K562 (cell line): ENCODE data around the gene TADA2A. TPM values are rescaled to one million over a fixed set of nuclear protein-coding genes. Genes with fewer than 3 reads are reported as not detected.

Source experiments
- ATAC-seq: fragments of 200-7000 bp; cut with Tn5 transposase; 3 replicates; pipeline ENCODE4 v1.9.1; 2020; ENCODE audit warnings: moderate library complexity
- BruUV-seq: library from RNA; stranded (reverse); fragments of 400-500 nt; replicated peaks from 2 replicates; lab custom pipeline; 2021; lab: Mats Ljungman, UMichigan
- CTCF ChIA-PET: fragments of 300-600 bp; formaldehyde crosslinking; extraction: SDS; loops from one replicate; lab custom pipeline; 2021; ENCODE audit warnings: low intra/inter-chr PET ratio; lab: Yijun Ruan, JAX
- POLR2A ChIA-PET: fragments of 300-600, 350-650 bp; sonication (Branson Sonifier 250); formaldehyde crosslinking; extraction: SDS; loops from one replicate; lab custom pipeline; 2021; ENCODE audit warnings: antibody characterized with exemption, inconsistent platforms; lab: Yijun Ruan, JAX
- DNase-seq, 4 experiments: peaks; one replicate each; pipeline versions ENCODE4 v3.0.0 to v3.0.0-alpha.2; 2011 to 2018; ENCODE audit warnings: low spot score in 3 of 4, mixed read lengths in 3 of 4; ENCODE audit errors: extremely low read depth in 1 of 4
- FAIRE-seq: peaks from 2 replicates; lab custom pipeline; 2011; peaks lifted over from hg19 to GRCh38; lab: Jason Lieb, UNC
- H2AFZ ChIP-seq: 2 replicates; pipeline ENCODE4 v1.6.0; 2011; ENCODE audit warnings: low read depth, low read length, control low read depth, inconsistent platforms
- H3K27ac ChIP-seq: fragments of 200-600 bp; 3 replicates; pipeline ENCODE4 v1.8.0; 2011; ENCODE audit warnings: low read depth, mild to moderate bottlenecking, control low read depth, inconsistent platforms, low read length, moderate library complexity, mixed read lengths; ENCODE audit errors: extremely low read depth
- H3K27me3 ChIP-seq, 2 experiments: fragments of 300-600 bp in 1 of 2; 2 replicates in 1 of 2; 3 replicates in 1 of 2; pipeline versions ENCODE4 v1.6.0 to v1.8.0; 2011; ENCODE audit warnings: inconsistent platforms in 2 of 2, low read length in 2 of 2, mild to moderate bottlenecking in 1 of 2, mixed read lengths in 1 of 2, moderate library complexity in 1 of 2; ENCODE audit not compliant: control insufficient read depth in 2 of 2, insufficient read depth in 2 of 2
- H3K36me3 ChIP-seq: fragments of 300-600 bp; 3 replicates; pipeline ENCODE4 v1.8.0; 2011; ENCODE audit warnings: mild to moderate bottlenecking, low read length, inconsistent platforms; ENCODE audit not compliant: control insufficient read depth, insufficient read depth
- H3K4me1 ChIP-seq, 2 experiments: fragments of 200-600 bp in 1 of 2; replicated peaks in 1 of 2; 2 replicates in 1 of 2; 3 replicates in 1 of 2; pipeline versions ENCODE4 v1.5.1 to v1.8.0; 2011; ENCODE audit warnings: inconsistent platforms in 2 of 2, low read length in 2 of 2, mild to moderate bottlenecking in 1 of 2, mixed read lengths in 1 of 2, moderate library complexity in 1 of 2; ENCODE audit not compliant: control insufficient read depth in 2 of 2, insufficient read depth in 2 of 2
- H3K4me2 ChIP-seq: 2 replicates; pipeline ENCODE4 v1.6.1; 2011; ENCODE audit warnings: low read length, control low read depth, inconsistent platforms, mixed read lengths; ENCODE audit not compliant: insufficient read depth
- H3K4me3 ChIP-seq: fragments of 200-600 bp; sonication (generic), shearing (Covaris generic); 2 replicates; pipeline ENCODE4 v1.5.1; 2016; ENCODE audit warnings: control low read depth, inconsistent platforms
- H3K79me2 ChIP-seq: fragments of 200-600 bp; 3 replicates; pipeline ENCODE4 v1.8.0; 2011; ENCODE audit warnings: low read length, inconsistent platforms; ENCODE audit not compliant: control insufficient read depth, insufficient read depth
- H3K9ac ChIP-seq, 2 experiments: 2 replicates each; pipeline versions ENCODE4 v1.6.0 to v1.6.1; 2011; ENCODE audit warnings: low read depth in 2 of 2, low read length in 2 of 2, control low read depth in 1 of 2, inconsistent platforms in 1 of 2, mild to moderate bottlenecking in 1 of 2, mixed read lengths in 1 of 2; ENCODE audit not compliant: insufficient read depth in 1 of 2
- H3K9me1 ChIP-seq: one replicate; pipeline ENCODE4 v1.6.0; 2011; ENCODE audit warnings: inconsistent platforms, mild to moderate bottlenecking, low read length, moderate library complexity; ENCODE audit not compliant: control insufficient read depth, insufficient read depth
- H3K9me3 ChIP-seq: replicated peaks from 2 replicates; pipeline ENCODE4 v1.5.1; 2011; ENCODE audit warnings: low read depth, low read length, inconsistent platforms; ENCODE audit not compliant: control insufficient read depth, insufficient read depth
- H4K20me1 ChIP-seq: replicated peaks from 2 replicates; pipeline ENCODE4 v1.6.1; 2011; ENCODE audit warnings: low read length, inconsistent platforms, mixed read lengths; ENCODE audit not compliant: control insufficient read depth, insufficient read depth
- BDP1 ChIP-seq: IDR thresholded peaks from 3 replicates; pipeline ENCODE4 v1.6.1; 2011; ENCODE audit not compliant: insufficient read length, insufficient read depth
- BRCA1 ChIP-seq, 2 experiments: fragments of 450-650 bp in 1 of 2; sonication (generic) in 1 of 2; formaldehyde crosslinking in 1 of 2; IDR thresholded peaks; 2 replicates each; pipeline versions ENCODE4 v1.5.0 to v1.6.1; 2017 to 2020; ENCODE audit warnings: mild to moderate bottlenecking in 1 of 2, missing genetic modification reagents in 1 of 2
- CBX5 ChIP-seq: IDR thresholded peaks from 2 replicates; pipeline ENCODE4 v1.6.1; 2014; ENCODE audit warnings: low read depth, borderline replicate concordance
- HSF4 ChIP-seq: fragments of 250-450 bp; sonication (Bioruptor Pico); IDR thresholded peaks from 2 replicates; pipeline ENCODE4 v2.1.2; 2022; ENCODE audit warnings: mild to moderate bottlenecking, moderate library complexity, borderline replicate concordance
- JUNB ChIP-seq: fragments of 450-650 bp; formaldehyde crosslinking; conservative IDR thresholded peaks from 2 replicates; pipeline ENCODE4 v1.4.0; 2020; ENCODE audit warnings: mild to moderate bottlenecking
- NR3C1 ChIP-seq: sonication (generic); formaldehyde crosslinking; IDR thresholded peaks from 2 replicates; pipeline ENCODE4 v1.8.1; 2022; ENCODE audit warnings: missing genetic modification reagents
- PPARD ChIP-seq: fragments of 250-450 bp; sonication (Bioruptor Pico); IDR thresholded peaks from 2 replicates; pipeline ENCODE4 v1.8.0; 2022; ENCODE audit warnings: inconsistent platforms, mild to moderate bottlenecking, moderate library complexity
- RFX7 ChIP-seq: fragments of 250-450 bp; sonication (Bioruptor Pico); IDR thresholded peaks from 2 replicates; pipeline ENCODE4 v1.5.1; 2021; ENCODE audit warnings: mild to moderate bottlenecking
- RUNX1 ChIP-seq: sonication (generic); IDR thresholded peaks from 2 replicates; pipeline ENCODE4 v1.6.1; 2016; ENCODE audit warnings: antibody characterized with exemption, low read depth
- SIX5 ChIP-seq, 2 experiments: IDR thresholded peaks; 2 replicates each; pipeline ENCODE4 v1.6.1; 2011; ENCODE audit warnings: low read length in 2 of 2, borderline replicate concordance in 1 of 2, low read depth in 1 of 2, mild to moderate bottlenecking in 1 of 2, moderate library complexity in 1 of 2; ENCODE audit not compliant: insufficient read depth in 1 of 2
- TEAD4 ChIP-seq, 2 experiments: sonication (generic) in 1 of 2; formaldehyde crosslinking in 1 of 2; IDR thresholded peaks; 2 replicates each; pipeline versions ENCODE4 v1.6.1 to v1.8.0; 2012 to 2022; ENCODE audit warnings: borderline replicate concordance in 1 of 2, inconsistent platforms in 1 of 2, low read length in 1 of 2, mild to moderate bottlenecking in 1 of 2, missing genetic modification reagents in 1 of 2
- YY1 ChIP-seq, 3 experiments: IDR thresholded peaks; 2 replicates each; pipeline ENCODE4 v1.6.1; 2011; ENCODE audit warnings: low read length in 2 of 3, mild to moderate bottlenecking in 2 of 3, moderate library complexity in 2 of 3, borderline replicate concordance in 1 of 3, control low read depth in 1 of 3, low read depth in 1 of 3; ENCODE audit not compliant: insufficient read depth in 3 of 3, insufficient replicate concordance in 2 of 3, control insufficient read depth in 1 of 3, insufficient read length in 1 of 3; ENCODE audit errors: extremely low read depth in 1 of 3
- in situ Hi-C: fragments of 300-500 bp; cut with MboI; formaldehyde crosslinking; loops from 4 replicates; pipeline ENCODE4 v1.15.0; 2018; ENCODE audit warnings: inconsistent platforms, mixed read lengths
- intact Hi-C: fragments of 100-400 bp; cut with micrococcal nuclease; formaldehyde crosslinking; loops from 2 replicates; pipeline ENCODE4 v1.14.2; 2022
- polyA plus RNA-seq, 8 experiments: library from polyadenylated mRNA; depleted of rRNA in 4 of 8; stranded (reverse) in 5 of 8; unstranded in 3 of 8; fragments of >200 nt; fragmentation: Nextera tagmentation in 2 of 8; fragmentation: Illumina TruSeq in 1 of 8; extraction: Ambion mirVana in 2 of 8; extraction: Trizol in 1 of 8; gene quantifications; 2 replicates each; pipeline versions ENCODE4 v1.2.1 to v1.2.3, GENCODE V29; 2011 to 2014; ENCODE audit warnings: inconsistent platforms in 1 of 8, missing spikeins in 1 of 8
- total RNA-seq, 7 experiments: library from RNA; depleted of rRNA in 6 of 7; stranded (reverse); fragments of >200 nt in 6 of 7; fragmentation: Illumina TruSeq in 2 of 7; extraction: Trizol in 2 of 7; gene quantifications; 2 replicates each; pipeline versions ENCODE4 v1.2.1 to v1.2.3, GENCODE V29; 2011 to 2021; ENCODE audit warnings: low replicate concordance in 1 of 7
- TF ChIP-seq, protein P1 (sequence below): fragments of 450-650 bp; formaldehyde crosslinking; IDR thresholded peaks from 2 replicates; pipeline ENCODE4 v1.4.0; 2020; ENCODE audit warnings: mild to moderate bottlenecking, moderate library complexity
- TF ChIP-seq, protein P2 (sequence below): sonication (generic); formaldehyde crosslinking; IDR thresholded peaks from 2 replicates; pipeline ENCODE4 v1.8.1; 2023; ENCODE audit warnings: mild to moderate bottlenecking, missing genetic modification reagents, moderate library complexity
- TF ChIP-seq, protein P3 (sequence below), 2 experiments: fragments of 450-650 bp in 1 of 2; sonication (generic) in 1 of 2; formaldehyde crosslinking; conservative IDR thresholded peaks; 2 replicates each; pipeline versions ENCODE4 v1.4.0 to v1.8.1; 2020 to 2022; ENCODE audit warnings: mild to moderate bottlenecking in 1 of 2, missing genetic modification reagents in 1 of 2

Gene TADA2A
- total and polyA plus RNA-seq, 9 of the 15 experiments (the other 6 are each of a cell fraction or from before 2014, with no cell fraction given) = 13.8 to 37.7 (median 25.0) TPM

DNA sequence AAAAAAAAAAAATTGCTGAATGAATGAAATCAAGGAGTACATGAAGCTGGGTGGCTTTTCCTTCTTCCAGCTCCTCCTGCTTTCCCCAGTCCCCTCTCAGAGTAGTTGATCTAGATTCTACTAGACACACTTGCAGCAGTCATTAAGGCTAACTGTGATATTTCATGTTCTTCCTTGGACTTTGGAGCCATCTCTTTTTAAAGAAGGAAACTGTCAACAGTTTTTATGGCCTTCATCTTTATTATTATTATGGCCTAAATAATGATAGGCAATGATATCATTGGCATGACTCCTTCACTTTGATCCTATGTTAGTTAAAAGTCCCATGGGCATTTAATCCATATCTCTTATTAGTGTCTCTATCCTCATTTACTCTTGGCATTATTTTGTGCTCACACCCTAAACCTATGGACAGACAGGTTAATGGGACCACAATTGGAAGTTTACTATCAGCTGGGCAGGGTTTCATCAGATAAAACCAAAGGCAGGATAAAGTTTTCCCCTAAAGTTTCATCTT lies 21.2 kb upstream of the TADA2A start:
- Histone ChIP-seq H3K27ac (no peak overlapping the region), H3K36me3 (no peaks in the 10 kb centered on the region), H4K20me1 (no peaks in the 10 kb centered on the region), H3K9ac (no peak overlapping the region), H2AFZ (no peak overlapping the region), H3K4me2 (no peak overlapping the region), H3K9me3 (no peaks in the 10 kb centered on the region), H3K9me1 (no peaks in the 10 kb centered on the region), H3K79me2 (no peaks in the 10 kb centered on the region), H3K4me3 (no peak overlapping the region), H3K4me1 (no peaks in the 10 kb centered on the region; a peak in 1 of 5 replicates), H3K27me3 (no peaks in the 10 kb centered on the region)
- no peak for ATAC-seq
- intact Hi-C loops = no loop called here
- in situ Hi-C loops = no loop called here
- CTCF ChIA-PET = no interaction called here
- no peak for TF ChIP-seq RFX7
- TF ChIP-seq BRCA1 (IDR thresholded peaks at IDR 0.05) = no peak
- TF ChIP-seq BRCA1 (CRISPR knock-in tag; IDR thresholded peaks at IDR 0.05) = no peak
- TF ChIP-seq PPARD (CRISPR knock-in tag) = no peak
- TF ChIP-seq NR3C1 (CRISPR knock-in tag) = no peak
- TF ChIP-seq, protein P1, sequence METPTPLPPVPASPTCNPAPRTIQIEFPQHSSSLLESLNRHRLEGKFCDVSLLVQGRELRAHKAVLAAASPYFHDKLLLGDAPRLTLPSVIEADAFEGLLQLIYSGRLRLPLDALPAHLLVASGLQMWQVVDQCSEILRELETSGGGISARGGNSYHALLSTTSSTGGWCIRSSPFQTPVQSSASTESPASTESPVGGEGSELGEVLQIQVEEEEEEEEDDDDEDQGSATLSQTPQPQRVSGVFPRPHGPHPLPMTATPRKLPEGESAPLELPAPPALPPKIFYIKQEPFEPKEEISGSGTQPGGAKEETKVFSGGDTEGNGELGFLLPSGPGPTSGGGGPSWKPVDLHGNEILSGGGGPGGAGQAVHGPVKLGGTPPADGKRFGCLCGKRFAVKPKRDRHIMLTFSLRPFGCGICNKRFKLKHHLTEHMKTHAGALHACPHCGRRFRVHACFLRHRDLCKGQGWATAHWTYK (CRISPR knock-in tag) = no peak
- TF ChIP-seq CBX5 = no peak
- no peak for TF ChIP-seq SIX5 (IDR thresholded peaks at IDR 0.05; ENCODE audit: borderline replicate concordance in 1 of 2, insufficient read depth in 1 of 2, low read depth in 1 of 2, low read length in 2 of 2)
- TF ChIP-seq TEAD4 (IDR thresholded peaks at IDR 0.05; ENCODE audit: low read length) = no peak
- TF ChIP-seq TEAD4 (CRISPR knock-in tag; IDR thresholded peaks at IDR 0.05; ENCODE audit: borderline replicate concordance) = no peak
- TF ChIP-seq JUNB = no peak
- TF ChIP-seq BDP1 = no peak
- no peak for TF ChIP-seq RUNX1
- TF ChIP-seq, protein P2, sequence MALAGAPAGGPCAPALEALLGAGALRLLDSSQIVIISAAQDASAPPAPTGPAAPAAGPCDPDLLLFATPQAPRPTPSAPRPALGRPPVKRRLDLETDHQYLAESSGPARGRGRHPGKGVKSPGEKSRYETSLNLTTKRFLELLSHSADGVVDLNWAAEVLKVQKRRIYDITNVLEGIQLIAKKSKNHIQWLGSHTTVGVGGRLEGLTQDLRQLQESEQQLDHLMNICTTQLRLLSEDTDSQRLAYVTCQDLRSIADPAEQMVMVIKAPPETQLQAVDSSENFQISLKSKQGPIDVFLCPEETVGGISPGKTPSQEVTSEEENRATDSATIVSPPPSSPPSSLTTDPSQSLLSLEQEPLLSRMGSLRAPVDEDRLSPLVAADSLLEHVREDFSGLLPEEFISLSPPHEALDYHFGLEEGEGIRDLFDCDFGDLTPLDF (CRISPR knock-in tag) = no peak
- TF ChIP-seq YY1 (IDR thresholded peaks at IDR 0.05; ENCODE audit: borderline replicate concordance in 1 of 3, control insufficient read depth in 1 of 3, extremely low read depth in 1 of 3, insufficient read depth in 3 of 3, insufficient read length in 1 of 3, insufficient replicate concordance in 2 of 3, low read depth in 1 of 3, low read length in 2 of 3) = no peak
- TF ChIP-seq HSF4 = no peak
- TF ChIP-seq, protein P3, sequence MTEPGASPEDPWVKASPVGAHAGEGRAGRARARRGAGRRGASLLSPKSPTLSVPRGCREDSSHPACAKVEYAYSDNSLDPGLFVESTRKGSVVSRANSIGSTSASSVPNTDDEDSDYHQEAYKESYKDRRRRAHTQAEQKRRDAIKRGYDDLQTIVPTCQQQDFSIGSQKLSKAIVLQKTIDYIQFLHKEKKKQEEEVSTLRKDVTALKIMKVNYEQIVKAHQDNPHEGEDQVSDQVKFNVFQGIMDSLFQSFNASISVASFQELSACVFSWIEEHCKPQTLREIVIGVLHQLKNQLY (CRISPR knock-in tag; conservative IDR thresholded peaks at IDR 0.05) = no peak
- no peak for DNase-seq
- POLR2A ChIA-PET = interaction anchor here (0.9 to 1.7 kb wide), 3 partner anchors 9 to 51 kb away, joined by 4 to 5 read pairs (median 4); partner anchors contain the start of gene C17orf78
- no TSS peak for BruUV-seq
- no peak for FAIRE-seq
